GM18502 (cell line): ENCODE results near the gene CEACAM20.
"Not testable (repeated sequence)": the region's sequence is repeated elsewhere in the genome, so short reads cannot be mapped to it uniquely, and the experiment has no call there.

Experiments
- ATAC-seq: cut with Tn5 transposase; IDR thresholded peaks from one replicate; pipeline ENCODE4 v1.9.1; 2021; ENCODE audit warnings: mild to moderate bottlenecking; ENCODE audit not compliant: unreplicated experiment, poor library complexity

Gene CEACAM20

DNA sequence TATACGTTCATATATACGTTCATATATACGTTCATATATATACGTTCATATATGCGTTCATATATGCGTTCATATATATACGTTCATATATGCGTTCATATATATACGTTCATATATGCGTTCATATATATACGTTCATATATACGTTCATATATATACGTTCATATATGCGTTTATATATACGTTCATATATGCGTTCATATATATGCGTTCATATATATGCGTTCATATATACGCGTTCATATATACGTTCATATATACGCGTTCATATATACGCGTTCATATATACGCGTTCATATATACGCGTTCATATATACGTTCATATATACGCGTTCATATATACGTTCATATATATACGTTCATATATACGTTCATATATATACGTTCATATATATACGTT is 21.5 kb upstream of the CEACAM20 start:
- ATAC-seq: not testable (repeated sequence)

- no peak for ATAC-seq
Measured at GRCh38 chr19:44549507-44549906, 20.0 kb upstream of the CEACAM20 start.

DNA sequence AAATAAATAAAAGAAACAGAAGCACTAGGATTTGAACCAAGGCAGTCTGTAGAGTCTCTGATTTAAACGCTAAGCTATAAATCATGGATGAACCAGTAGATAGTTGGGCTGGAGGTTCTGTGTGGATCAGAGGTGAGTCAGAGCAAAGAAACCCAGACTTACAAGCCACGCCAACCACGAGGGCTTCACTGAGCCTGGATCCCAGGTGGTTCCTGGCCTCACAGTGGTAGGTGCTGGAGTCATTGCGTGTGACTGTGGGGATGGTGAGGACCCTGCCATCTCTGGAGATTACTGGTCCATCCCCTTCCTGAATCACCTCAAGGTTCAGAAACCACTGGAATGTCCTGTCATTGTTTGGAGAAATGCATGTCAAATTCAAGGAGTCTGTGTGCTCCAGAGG is 19.3 kb upstream of the CEACAM20 start:
- ATAC-seq: no peak

DNA sequence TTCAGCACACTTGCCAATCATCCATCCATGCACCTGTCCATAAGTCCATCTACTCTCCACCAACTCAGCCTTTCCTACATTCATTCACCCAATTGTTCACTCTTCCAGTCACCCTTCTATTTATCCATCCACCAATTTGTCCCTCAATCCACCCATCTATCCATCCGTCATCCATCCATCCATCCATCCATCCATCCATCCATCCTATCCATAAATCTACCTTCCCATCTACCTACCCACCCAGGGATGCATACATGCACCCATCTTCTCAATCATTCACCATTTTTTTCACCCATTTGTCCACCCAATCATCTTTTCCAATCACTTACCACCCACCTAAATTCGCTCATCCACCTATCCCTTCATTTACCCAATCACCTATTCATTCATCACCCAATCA is 14.6 kb upstream of the CEACAM20 start:
- ATAC-seq: no peak

GRCh38 chr19:44542671-44543070 is 13.2 kb upstream of the CEACAM20 start:
- no peak for ATAC-seq

GRCh38 chr19:44540736-44541135 is 11.3 kb upstream of the CEACAM20 start:
- ATAC-seq: no peak

- no peak for ATAC-seq
Measured at GRCh38 chr19:44539991-44540390, 10.5 kb upstream of the CEACAM20 start.

DNA sequence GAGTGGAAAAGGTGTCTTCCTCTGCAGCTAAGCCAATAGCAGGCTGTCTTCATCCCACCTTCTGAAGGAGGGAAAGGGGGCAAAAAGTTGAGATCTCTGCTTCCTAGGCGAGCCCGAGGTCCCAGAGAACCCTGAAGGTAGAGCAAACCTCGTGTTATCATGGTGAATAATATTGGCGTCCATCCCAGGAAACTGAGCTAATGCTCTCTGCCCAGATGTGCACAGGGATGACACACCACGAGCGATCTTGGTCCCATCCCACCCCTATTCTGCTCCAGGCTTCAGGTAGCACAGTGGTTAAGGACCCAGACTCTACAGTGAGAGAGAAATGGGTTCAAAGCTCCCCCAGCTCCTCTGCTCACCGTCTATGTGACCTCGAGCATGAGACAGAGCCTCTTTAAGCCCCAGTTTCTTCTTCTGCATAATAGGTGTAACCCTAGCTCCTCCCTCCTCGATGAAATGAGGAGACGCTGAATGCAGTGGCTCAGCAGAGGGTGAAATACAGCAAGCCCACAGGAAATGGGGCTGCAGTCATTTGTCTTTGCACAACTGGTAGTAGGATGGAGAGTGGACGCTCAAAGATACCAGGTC is 9.9 kb upstream of the CEACAM20 start:
- no peak for ATAC-seq

GRCh38 chr19:44535361-44535760 is 5.9 kb upstream of the CEACAM20 start:
- ATAC-seq: not testable (repeated sequence)

- ATAC-seq: no peak
Measured at GRCh38 chr19:44532819-44533218, 3.3 kb upstream of the CEACAM20 start.

DNA sequence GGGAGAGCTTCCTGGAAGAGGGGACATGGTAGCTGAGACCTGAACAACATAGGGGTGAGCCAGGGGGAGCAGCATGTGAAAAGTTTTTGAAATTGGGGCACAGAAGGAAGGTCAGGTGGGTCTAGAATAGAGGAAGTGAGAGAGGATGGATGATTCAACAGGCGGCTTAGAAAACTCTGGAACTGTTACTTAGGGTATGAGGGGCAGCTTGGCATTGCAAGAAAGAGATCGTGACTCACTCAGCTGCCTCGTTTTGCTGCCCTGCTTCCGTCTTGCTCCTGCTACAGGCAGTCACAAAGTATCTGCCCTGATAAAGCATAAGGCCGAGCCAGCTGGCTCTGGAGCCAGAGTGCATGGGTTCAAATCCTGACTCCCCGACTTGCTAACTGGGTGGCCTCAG is 1.3 kb upstream of the CEACAM20 start:
- no peak for ATAC-seq

DNA sequence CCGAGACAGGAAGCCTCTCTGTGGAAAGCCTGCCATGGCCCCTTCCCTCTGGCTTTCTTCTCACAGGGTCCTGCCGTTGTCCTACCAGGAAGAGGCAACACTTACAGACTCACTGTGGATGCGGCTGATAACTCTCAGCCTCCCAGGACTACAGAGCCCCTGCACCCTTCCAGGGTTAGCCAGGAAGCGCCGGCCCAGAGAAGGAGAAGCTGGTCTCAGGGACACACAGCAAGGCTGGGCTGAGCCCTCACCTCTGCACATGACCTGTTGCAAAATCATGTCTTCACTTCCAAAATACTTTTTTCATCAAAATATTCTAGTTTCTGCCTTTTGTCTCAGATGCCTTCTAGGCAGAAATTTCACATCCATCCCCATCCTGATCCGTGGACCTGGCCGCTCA is 1.9 kb downstream of the CEACAM20 start:
- no peak for ATAC-seq

GRCh38 chr19:44525721-44526430 is 3.6 kb downstream of the CEACAM20 start:
- no peak for ATAC-seq

GRCh38 chr19:44521370-44521769 is 8.1 kb downstream of the CEACAM20 start:
- ATAC-seq: no peak

GRCh38 chr19:44517146-44517545 is 12.3 kb downstream of the CEACAM20 start:
- ATAC-seq: no peak

DNA sequence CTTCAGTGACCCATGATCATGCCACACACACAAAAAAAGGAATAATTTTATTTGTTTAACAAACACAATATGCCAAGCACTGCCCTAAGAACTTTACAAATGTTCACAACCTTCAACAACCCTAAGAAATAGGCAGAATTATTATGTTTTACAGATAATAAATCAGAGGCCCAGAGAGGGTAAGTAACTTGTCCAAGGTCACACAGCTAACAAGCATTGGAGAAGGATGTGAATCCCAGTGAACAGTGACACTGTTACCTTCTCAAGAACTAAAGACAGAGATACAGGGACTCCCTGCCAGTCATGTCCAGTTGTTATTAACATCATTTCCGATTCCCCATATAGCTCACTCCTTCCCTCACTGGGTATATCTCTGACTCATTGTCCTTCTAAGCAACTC is 13.6 kb downstream of the CEACAM20 start:
- ATAC-seq: no peak

DNA sequence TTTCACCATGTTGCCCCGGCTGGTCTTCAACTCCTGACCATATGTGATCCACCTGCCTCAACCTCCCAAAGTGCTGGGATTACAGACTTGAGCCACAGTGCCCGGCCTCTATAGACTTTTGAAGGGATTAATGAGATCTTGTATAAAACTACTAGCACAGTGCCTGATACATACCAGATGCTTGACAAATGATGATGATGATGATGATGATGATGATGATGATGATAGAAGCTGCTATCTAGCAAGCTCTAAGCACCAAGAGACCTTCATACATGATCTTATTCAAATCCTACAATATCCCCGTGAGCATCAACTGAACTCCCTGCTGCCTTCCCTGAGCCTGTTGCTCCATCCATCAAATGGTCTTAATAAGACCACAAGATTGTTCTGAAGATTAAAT is 14.4 kb downstream of the CEACAM20 start:
- ATAC-seq: no peak

- ATAC-seq: no peak
Measured at GRCh38 chr19:44512326-44513298, 16.9 kb downstream of the CEACAM20 start.

GRCh38 chr19:44509478-44509877 is 20.0 kb downstream of the CEACAM20 start:
- ATAC-seq: no peak

DNA sequence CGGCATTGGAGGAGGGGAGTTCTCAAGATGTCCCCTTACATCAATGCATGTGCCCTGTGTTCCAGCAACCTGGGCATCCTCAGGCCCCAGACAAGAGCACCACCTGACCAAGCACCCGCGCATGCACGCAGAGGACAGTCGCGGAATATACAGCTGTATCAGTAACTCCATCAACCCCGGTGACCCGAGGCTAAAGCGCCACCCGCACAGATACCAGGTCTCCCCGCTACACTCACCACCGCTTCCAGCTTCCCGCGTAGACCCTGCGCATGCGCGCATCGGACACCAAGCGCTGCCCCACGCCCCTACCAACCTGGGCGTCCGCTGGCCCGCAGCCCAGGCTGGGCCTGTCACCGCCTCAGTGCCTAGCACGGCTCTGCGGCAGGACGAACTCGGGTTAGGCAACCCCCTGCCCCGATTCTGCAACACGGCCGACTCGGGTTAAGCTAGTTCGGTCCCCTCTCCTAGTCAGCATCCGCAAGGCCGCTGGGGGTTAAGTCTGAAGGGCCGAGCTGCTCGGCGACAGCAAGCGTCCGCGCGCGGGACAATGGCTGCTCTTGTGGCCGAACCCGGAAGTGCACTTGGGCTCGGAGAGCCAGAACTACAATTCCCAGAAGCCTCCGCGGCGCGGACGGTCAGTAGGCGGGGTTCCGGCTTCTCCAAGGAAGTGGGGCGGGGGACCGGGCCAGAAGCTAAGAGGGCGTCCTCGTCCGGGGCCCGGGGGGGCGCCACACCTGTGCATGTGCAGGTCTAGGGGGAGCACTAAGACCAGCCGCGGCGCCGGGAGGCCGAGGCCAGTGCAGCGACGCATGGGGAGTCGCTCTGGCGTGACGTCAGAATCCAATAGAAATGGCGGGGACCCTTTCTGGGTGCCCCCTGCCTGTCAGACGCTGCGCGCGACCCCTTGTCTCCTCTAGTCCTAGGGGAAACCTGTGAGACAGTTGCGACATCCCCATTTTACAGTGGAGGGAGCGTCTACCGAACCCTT is 29.2 kb downstream of the CEACAM20 start, which contains the start of gene ZNF180:
ZNF180 (minus strand) TSS at position 561 of the 988 bp plus-strand sequence. CDS start 3,188 bp downstream, outside the sequence.
- ATAC-seq: peak; percentile 90
